Measurements from ENCODE around the gene HMCES. TPM values are rescaled to one million over a fixed set of nuclear protein-coding genes. Genes with fewer than 3 reads are reported as not detected.

Gene HMCES
- total RNA-seq, 1 donor from 2014 or later, result 29.6 TPM

DNA sequence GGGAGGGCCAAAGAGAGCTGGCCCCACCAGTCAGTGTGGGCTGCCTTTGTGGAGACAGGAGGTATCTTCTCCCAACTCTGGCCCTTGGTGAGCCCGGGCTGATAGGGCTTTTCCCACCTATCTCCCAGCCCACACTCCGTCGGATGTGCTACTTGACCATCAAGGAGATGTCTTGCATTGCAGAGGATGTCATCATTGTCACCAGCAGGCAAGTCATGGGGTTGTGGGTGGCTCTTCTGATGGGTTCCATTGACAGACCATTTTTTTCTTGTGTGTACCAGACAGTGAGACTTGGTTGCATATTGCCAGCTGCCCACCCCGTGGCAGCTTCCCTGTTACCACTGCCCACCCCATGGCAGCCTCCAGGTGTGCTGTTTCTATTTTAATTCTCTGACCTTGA is 25.9 kb upstream of the HMCES start:
- Mint-ChIP-seq H3K9me3 (no peaks in the 10 kb centered on the region), H3K4me3 (no peak overlapping the region), H3K36me3 (peaks cover 38% of the 10 kb centered on the region), H3K27me3 (ENCODE audit: low read depth) (no peaks in the 10 kb centered on the region), H3K4me1 (peaks cover 21% of the 10 kb centered on the region), H3K27ac (no peak overlapping the region)
- TF ChIP-seq, protein P1, sequence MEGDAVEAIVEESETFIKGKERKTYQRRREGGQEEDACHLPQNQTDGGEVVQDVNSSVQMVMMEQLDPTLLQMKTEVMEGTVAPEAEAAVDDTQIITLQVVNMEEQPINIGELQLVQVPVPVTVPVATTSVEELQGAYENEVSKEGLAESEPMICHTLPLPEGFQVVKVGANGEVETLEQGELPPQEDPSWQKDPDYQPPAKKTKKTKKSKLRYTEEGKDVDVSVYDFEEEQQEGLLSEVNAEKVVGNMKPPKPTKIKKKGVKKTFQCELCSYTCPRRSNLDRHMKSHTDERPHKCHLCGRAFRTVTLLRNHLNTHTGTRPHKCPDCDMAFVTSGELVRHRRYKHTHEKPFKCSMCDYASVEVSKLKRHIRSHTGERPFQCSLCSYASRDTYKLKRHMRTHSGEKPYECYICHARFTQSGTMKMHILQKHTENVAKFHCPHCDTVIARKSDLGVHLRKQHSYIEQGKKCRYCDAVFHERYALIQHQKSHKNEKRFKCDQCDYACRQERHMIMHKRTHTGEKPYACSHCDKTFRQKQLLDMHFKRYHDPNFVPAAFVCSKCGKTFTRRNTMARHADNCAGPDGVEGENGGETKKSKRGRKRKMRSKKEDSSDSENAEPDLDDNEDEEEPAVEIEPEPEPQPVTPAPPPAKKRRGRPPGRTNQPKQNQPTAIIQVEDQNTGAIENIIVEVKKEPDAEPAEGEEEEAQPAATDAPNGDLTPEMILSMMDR (IDR thresholded peaks at IDR 0.05; ENCODE audit: unreplicated experiment), result no peak
- DNase-seq (ENCODE audit: low spot score in 2 of 2, unreplicated experiment in 2 of 2), result no peak

DNA sequence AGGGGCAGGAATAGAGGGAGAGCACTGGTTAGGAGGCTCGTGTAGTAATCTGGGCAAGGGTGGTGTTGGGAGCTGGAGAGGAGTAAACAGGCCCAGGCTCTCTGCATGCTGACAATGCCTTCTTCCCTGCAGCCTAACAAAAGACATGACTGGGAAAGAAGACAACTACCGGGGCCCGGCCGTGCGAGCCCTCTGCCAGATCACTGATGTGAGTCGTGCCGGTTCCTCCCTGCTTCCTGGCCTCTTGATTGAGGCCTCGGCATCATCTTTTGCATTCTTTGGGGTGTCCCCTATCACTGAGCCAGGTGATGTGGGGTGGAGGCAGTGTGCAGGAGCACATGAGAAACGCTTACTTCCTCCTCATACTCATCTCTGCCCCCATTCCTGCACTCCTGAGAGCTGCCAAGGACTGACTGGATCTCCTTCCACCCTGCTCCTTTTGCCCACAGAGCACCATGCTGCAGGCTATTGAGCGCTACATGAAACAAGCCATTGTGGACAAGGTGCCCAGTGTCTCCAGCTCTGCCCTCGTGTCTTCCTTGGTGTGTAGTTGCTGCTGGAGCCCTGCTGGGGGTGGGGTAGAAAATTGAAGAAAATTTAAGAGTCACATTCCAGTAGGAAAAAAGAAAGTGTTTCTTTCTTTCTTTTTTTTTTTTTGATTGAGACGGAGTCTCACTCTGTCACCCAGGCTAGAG is 24.0 kb upstream of the HMCES start:
- H3K27ac Mint-ChIP-seq, result no peak overlapping the region

DNA sequence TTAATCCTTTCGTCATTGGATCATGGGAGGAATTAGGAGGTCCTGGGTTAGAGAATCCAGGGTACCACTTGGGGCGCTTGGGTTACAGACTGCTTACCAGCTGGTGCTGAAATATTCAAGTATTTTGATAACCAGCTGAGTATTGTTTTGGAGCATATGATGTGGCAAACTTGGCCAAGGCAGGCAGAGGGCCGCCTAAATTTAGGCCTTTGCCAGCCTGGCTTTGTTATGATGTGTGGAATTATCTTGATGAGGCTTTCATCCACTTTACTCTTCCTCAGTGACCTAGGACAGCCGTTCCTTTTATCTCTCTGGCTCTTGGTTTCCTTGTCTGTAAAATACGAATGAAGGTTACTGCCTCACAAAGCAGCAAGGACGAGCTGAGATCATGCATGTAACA is 22.4 kb upstream of the HMCES start:
- TF ChIP-seq, protein P1 (IDR thresholded peaks at IDR 0.05; ENCODE audit: unreplicated experiment), result no peak
- Mint-ChIP-seq H3K27me3 (ENCODE audit: low read depth) (no peaks in the 10 kb centered on the region), H3K4me3 (no peak overlapping the region), H3K4me1 (no peaks in the 10 kb centered on the region), H3K9me3 (no peaks in the 10 kb centered on the region), H3K36me3 (peaks cover 51% of the 10 kb centered on the region), H3K27ac (no peak overlapping the region)
- no peak for DNase-seq (ENCODE audit: low spot score in 2 of 2, unreplicated experiment in 2 of 2)

More for the DNA sequence above, 24.0 kb upstream of the HMCES start:
- no peak overlapping the region for H3K4me3 Mint-ChIP-seq
- TF ChIP-seq, protein P1 (IDR thresholded peaks at IDR 0.05; ENCODE audit: unreplicated experiment), result no peak
- H3K27me3 Mint-ChIP-seq (ENCODE audit: low read depth), result no peaks in the 10 kb centered on the region
- H3K36me3 Mint-ChIP-seq, result peaks cover 49% of the 10 kb centered on the region
- H3K9me3 Mint-ChIP-seq, result no peaks in the 10 kb centered on the region
- no peak for DNase-seq (ENCODE audit: low spot score in 2 of 2, unreplicated experiment in 2 of 2)
- peaks cover 8% of the 10 kb centered on the region for H3K4me1 Mint-ChIP-seq

DNA sequence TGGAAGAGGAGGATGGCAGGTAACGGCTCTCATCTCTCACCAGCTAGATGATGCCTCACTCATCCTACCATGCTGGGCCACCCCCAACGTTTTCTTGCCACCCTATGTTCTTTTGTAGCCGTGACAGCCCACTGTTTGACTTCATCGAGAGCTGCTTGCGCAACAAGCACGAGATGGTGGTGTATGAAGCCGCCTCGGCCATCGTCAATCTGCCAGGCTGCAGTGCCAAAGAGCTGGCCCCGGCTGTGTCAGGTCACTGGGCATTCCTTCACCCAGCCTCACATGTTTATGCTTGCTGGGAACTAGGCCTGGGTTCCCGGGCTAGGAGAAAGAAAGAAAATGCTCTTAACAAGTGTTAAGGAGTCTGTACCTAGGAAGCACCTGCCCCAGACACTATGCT is 21.1 kb upstream of the HMCES start:
- H3K27ac Mint-ChIP-seq, result no peak overlapping the region
- no peaks in the 10 kb centered on the region for H3K27me3 Mint-ChIP-seq (ENCODE audit: low read depth)
- TF ChIP-seq, protein P1 (IDR thresholded peaks at IDR 0.05; ENCODE audit: unreplicated experiment), result no peak
- no peaks in the 10 kb centered on the region for H3K4me1 Mint-ChIP-seq
- H3K4me3 Mint-ChIP-seq, result no peak overlapping the region
- H3K9me3 Mint-ChIP-seq, result no peaks in the 10 kb centered on the region
- DNase-seq (ENCODE audit: low spot score in 2 of 2, unreplicated experiment in 2 of 2), result no peak
- peaks cover 54% of the 10 kb centered on the region for H3K36me3 Mint-ChIP-seq

DNA sequence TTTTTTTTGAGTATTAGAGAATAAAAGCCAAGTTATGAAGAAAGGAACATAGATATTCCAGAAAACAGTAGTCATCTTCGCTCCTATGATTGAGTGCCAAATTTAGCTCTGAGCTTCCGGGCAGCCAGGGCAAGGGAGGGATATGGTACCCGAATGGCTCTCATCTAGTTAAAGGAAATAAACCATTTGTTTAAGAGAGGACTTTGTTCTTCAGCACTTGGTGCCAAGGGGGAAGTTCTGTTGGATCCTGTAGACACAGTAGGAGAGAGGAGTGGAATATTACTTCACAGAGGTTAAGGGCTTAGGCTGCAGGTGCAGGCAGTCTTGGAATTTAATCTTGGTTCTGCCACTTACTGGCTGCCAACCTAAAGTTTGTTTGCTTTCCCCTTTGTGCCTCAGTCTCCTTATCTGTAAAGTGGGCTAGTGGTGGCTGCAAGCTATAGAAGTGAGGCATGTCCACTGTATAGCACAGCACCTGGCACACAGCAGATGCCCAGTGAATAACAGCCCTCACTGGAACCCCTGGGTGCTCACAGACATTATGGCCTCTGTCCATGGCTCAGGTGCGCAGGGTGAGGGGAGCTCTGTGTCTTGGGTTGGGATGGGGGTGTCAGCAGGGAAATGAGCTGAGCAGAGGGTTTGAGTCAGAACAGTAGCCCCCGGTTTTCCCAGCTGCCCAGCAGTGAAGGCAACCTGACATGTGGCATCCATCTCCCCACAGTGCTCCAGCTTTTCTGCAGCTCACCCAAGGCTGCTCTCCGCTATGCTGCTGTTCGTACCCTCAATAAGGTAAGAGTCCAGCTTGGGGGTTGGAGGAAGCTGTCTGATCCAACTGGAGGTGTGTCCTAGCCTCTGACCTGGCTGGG is 18.8 kb upstream of the HMCES start:
- Mint-ChIP-seq H3K27me3 (ENCODE audit: low read depth) (no peaks in the 10 kb centered on the region), H3K36me3 (peaks cover 57% of the 10 kb centered on the region), H3K9me3 (no peaks in the 10 kb centered on the region), H3K4me1 (no peaks in the 10 kb centered on the region), H3K27ac (no peak overlapping the region), H3K4me3 (no peak overlapping the region)
- TF ChIP-seq, protein P1 (IDR thresholded peaks at IDR 0.05; ENCODE audit: unreplicated experiment), result no peak
- no peak for DNase-seq (ENCODE audit: low spot score in 2 of 2, unreplicated experiment in 2 of 2)
